ENCODE measurements around the gene NRP2. TPM values are rescaled to one million over a fixed set of nuclear protein-coding genes. Genes with fewer than 3 reads are reported as not detected.

NRP2 gene
- total and polyA plus RNA-seq, 2 of the 13 experiments (the other 11 are each of a cell fraction or from before 2014, with no cell fraction given): 0.65 to 1.4 TPM

GRCh38 chr2:205837663-205838062, 155.4 kb downstream of the NRP2 start (continued):
- TF ChIP-seq THAP7 (CRISPR knock-in tag; IDR thresholded peaks at IDR 0.05) (no peak), HNRNPLL (IDR thresholded peaks at IDR 0.05; ENCODE audit: low read depth, low read length, poor library complexity, severe bottlenecking) (no peak), TBL1XR1 (IDR thresholded peaks at IDR 0.05; ENCODE audit: borderline replicate concordance, low read length, partially characterized antibody) (no peak)

- Histone ChIP-seq H3K36me3 (replicated peaks in 1 of 2; ENCODE audit: control insufficient read depth in 1 of 2, insufficient read depth in 2 of 2, low read length in 2 of 2) (no peaks in the 10 kb centered on the region), H3K27me3 (ENCODE audit: control insufficient read depth in 1 of 2, insufficient read depth in 2 of 2, low read length in 2 of 2) (peaks cover 0 to 4% of the 10 kb centered on the region in 2 experiments; a peak in 1 of 5 replicates), H3K4me1 (ENCODE audit: insufficient read depth, low read length) (no peaks in the 10 kb centered on the region), H3K79me2 (ENCODE audit: insufficient read depth, low read length) (no peaks in the 10 kb centered on the region), H3K9ac (ENCODE audit: insufficient read depth, low read depth, low read length) (no peak overlapping the region), H3K9me3 (ENCODE audit: low read length) (no peaks in the 10 kb centered on the region), H4K20me1 (ENCODE audit: insufficient read depth, low read length) (no peaks in the 10 kb centered on the region), H3K4me2 (ENCODE audit: low read depth, low read length) (no peak overlapping the region), H3K4me3 (replicated peaks in 1 of 3; ENCODE audit: insufficient read depth in 1 of 3, low read depth in 2 of 3, low read length in 3 of 3) (no peak overlapping the region), H3K27ac (ENCODE audit: extremely low read length, insufficient read depth, low read length) (no peak overlapping the region), H2AFZ (ENCODE audit: low read length) (no peak overlapping the region)
- DNase-seq (ENCODE audit: low spot score) (no peak), ATAC-seq (no peak), FAIRE-seq (no peak)
- intact Hi-C loops (cut with micrococcal nuclease; ENCODE audit: unreplicated experiment): no loop called here
- CTCF ChIA-PET (ENCODE audit: low intra/inter-chr PET ratio, low total read pairs): no interaction called here
- WGBS (ENCODE audit: low lambda C conversion rate): 10% methylated on average over 3 of the region's 3 CpGs
- in situ Hi-C loops (cut with HindIII; ENCODE audit: extremely low pct_ligation_motif_present, low pct_unique_long_range_greater_than_20kb): no loop called here
- no TSS peak for BruUV-seq (replicated peaks)
- POLR2A ChIA-PET: no interaction called here
- no peak for TF ChIP-seq KLF16 (CRISPR knock-in tag; IDR thresholded peaks at IDR 0.05)
- TF ChIP-seq HMGXB3 (CRISPR knock-in tag; IDR thresholded peaks at IDR 0.05; ENCODE audit: borderline replicate concordance): no peak
- no peak for TF ChIP-seq ZNF777 (CRISPR knock-in tag; IDR thresholded peaks at IDR 0.05)
- TF ChIP-seq DNMT3B (CRISPR knock-in tag; conservative IDR thresholded peaks at IDR 0.05): no peak
- TF ChIP-seq REPIN1 (CRISPR knock-in tag; IDR thresholded peaks at IDR 0.05; ENCODE audit: borderline replicate concordance, low read depth): no peak
- no peak for TF ChIP-seq CENPT (CRISPR knock-in tag; IDR thresholded peaks at IDR 0.05; ENCODE audit: low read depth)
- TF ChIP-seq SIN3B (IDR thresholded peaks at IDR 0.05; ENCODE audit: low read length): no peak
- no peak for TF ChIP-seq MAF1 (CRISPR knock-in tag; IDR thresholded peaks at IDR 0.05; ENCODE audit: borderline replicate concordance)
- no peak for TF ChIP-seq CHCHD3 (CRISPR knock-in tag; IDR thresholded peaks at IDR 0.05)
- TF ChIP-seq RFXANK (CRISPR knock-in tag; IDR thresholded peaks at IDR 0.05): no peak
- no peak for TF ChIP-seq RARA (CRISPR knock-in tag; IDR thresholded peaks at IDR 0.05)
- TF ChIP-seq CHD2 (IDR thresholded peaks at IDR 0.05; ENCODE audit: low read depth, low read length): no peak
- TF ChIP-seq ZNF7 (CRISPR knock-in tag; IDR thresholded peaks at IDR 0.05): no peak
- TF ChIP-seq ZNF749 (CRISPR knock-in tag; IDR thresholded peaks at IDR 0.05; ENCODE audit: borderline replicate concordance): no peak
- no peak for TF ChIP-seq MBNL3 (CRISPR knock-in tag; conservative IDR thresholded peaks at IDR 0.05)
- no peak for TF ChIP-seq ZFP37 (CRISPR knock-in tag; IDR thresholded peaks at IDR 0.05; ENCODE audit: borderline replicate concordance)
These were observed 163.1 kb downstream of the NRP2 start for GRCh38 chr2:205845446-205845845.
